Lung (tissue), 12 donors: Measurements from ENCODE around the gene SYNGR1. TPM values are rescaled to one million over a fixed set of nuclear protein-coding genes. Genes with fewer than 3 reads are reported as not detected.

ENCODE experiments used
- ATAC-seq: fragments of 200-7000 bp; cut with Tn5 transposase; one replicate; pipeline ENCODE4 v1.9.1; 2020; ENCODE audit warnings: moderate number of reproducible peaks; ENCODE audit not compliant: insufficient read depth, low FRiP score
- DNase-seq, 3 donors: peaks; one replicate each; pipeline ENCODE4 v3.0.0-alpha.2; 2013 to 2017
- H3K27ac ChIP-seq, 2 donors: one replicate each; pipeline ENCODE4 v1.5.1; 2013; ENCODE audit warnings: mild to moderate bottlenecking in 2 of 2, moderate library complexity in 2 of 2, control low read depth in 1 of 2, inconsistent platforms in 1 of 2, low read depth in 1 of 2, low read length in 1 of 2
- H3K27me3 ChIP-seq, 3 donors: one replicate each; pipeline ENCODE4 v1.5.1; 2013; ENCODE audit warnings: low read length in 2 of 3; ENCODE audit not compliant: control insufficient read depth in 3 of 3, insufficient read depth in 3 of 3
- H3K36me3 ChIP-seq, 4 donors: one replicate each; pipeline ENCODE4 v1.5.1; 2013; ENCODE audit warnings: low read length in 4 of 4, mild to moderate bottlenecking in 1 of 4, moderate library complexity in 1 of 4; ENCODE audit not compliant: control insufficient read depth in 4 of 4, insufficient read depth in 4 of 4
- H3K4me1 ChIP-seq, 5 donors: one replicate each; pipeline ENCODE4 v1.5.1; 2013; ENCODE audit warnings: low read length in 5 of 5, mild to moderate bottlenecking in 2 of 5, moderate library complexity in 1 of 5; ENCODE audit not compliant: control insufficient read depth in 5 of 5, insufficient read depth in 5 of 5
- H3K4me3 ChIP-seq: one replicate; pipeline ENCODE4 v1.5.1; 2013; ENCODE audit warnings: mild to moderate bottlenecking, control low read depth, moderate library complexity
- H3K9ac ChIP-seq, 2 donors: one replicate each; pipeline ENCODE4 v1.5.1; 2013; ENCODE audit warnings: low read length in 2 of 2, control low read depth in 1 of 2; ENCODE audit not compliant: insufficient read depth in 1 of 2
- H3K9me3 ChIP-seq, 4 donors: one replicate each; pipeline ENCODE4 v1.5.1; 2013; ENCODE audit warnings: low read length in 3 of 4, mild to moderate bottlenecking in 1 of 4, moderate library complexity in 1 of 4; ENCODE audit not compliant: control insufficient read depth in 4 of 4, insufficient read depth in 3 of 4
- WGBS, 2 donors: extraction: QIAGEN DNeasy Blood & Tissue Kit; methylation state at CpG; one replicate each; pipeline ENCODE4 v1.1.7; 2013; 5-methylcytosine and 5-hydroxymethylcytosine counted together
- polyA plus RNA-seq, 2 donors: library from polyadenylated mRNA; stranded (reverse); fragments of 200-250 nt; gene quantifications; one replicate each; pipeline ENCODE4 v1.2.1, GENCODE V29; 2013
- total RNA-seq, 2 donors: library from RNA; depleted of rRNA in 1 of 2; stranded (reverse); fragments of >200 nt in 1 of 2; gene quantifications; one replicate each; pipeline ENCODE4 v1.2.1, GENCODE V29; 2014 to 2021
- TF ChIP-seq, protein P1 (sequence below): IDR thresholded peaks from 2 replicates; pipeline ENCODE4 v1.5.1; 2012; ENCODE audit warnings: mild to moderate bottlenecking; ENCODE audit errors: control extremely low read depth, extremely low read depth
- donor health status: control.
- donor health status: control.
- donor health status: Bipolar disorder and iron deficiency.
- donor health status: healthy.
- donor health status: DM: yes; HTN: yes; CAD: no.

Gene SYNGR1
- total and polyA plus RNA-seq, 4 donors: 3.5 to 13.3 (median 5.5) TPM

DNA sequence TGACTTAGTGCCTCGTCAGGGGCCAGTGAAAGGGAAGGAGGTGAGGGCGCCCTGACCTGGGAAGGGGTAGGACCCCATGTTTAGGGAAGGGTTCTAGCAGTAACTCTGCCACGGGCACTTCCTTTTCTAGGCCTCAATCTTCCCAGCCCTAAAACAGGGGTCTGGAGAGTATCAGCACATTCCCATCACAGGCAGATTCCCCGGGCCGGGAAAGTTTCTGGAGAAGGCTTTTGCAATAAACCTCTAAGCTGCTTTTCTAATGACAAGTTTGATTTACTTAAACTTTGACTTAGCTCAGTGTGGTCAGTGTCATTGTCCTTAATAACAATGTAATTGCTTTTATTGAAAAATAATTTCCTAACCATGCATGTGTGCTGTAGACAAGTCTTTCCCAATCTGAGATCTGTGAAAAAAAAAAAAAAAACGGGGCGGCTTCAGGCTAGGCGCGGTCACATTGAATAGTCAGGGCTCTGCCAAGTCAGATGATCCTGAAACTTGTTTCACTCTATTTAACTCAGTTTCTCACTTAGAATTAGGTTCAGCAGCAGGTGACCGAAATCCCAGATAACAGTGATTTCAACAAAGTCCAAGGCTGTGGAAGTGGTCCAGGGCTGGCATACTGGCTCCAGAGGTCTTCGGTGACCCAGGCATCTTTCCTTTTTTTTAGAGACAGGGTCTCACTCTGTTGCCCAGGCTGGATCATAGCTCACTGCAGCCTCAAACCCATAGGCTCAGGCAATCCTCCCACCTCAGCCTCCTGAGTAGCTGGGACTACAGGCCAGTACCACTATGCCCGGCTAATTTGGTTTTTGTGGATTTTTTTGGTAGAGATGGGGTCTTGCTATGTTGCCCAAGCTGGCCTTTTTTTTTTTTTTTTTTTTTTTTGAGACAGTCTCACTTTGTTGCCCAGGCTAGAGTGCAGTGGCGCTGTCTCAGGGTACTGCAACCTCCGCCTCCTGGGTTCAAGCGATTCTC is 30.3 kb downstream of the SYNGR1 start:
- ATAC-seq (no peak), DNase-seq (no peak)
- no peak overlapping the region for H3K9ac ChIP-seq
- H3K4me1 ChIP-seq: no peaks in the 10 kb centered on the region
- WGBS, 2 donors: 87 to 92% methylated on average over 15 of the region's 15 CpGs
- H3K27ac ChIP-seq: no peak overlapping the region
- no peaks in the 10 kb centered on the region for H3K27me3 ChIP-seq
- H3K4me3 ChIP-seq: no peak overlapping the region
- peaks cover 0 to 6% (median under 1%) of the 10 kb centered on the region in 4 donors for H3K36me3 ChIP-seq
- no peaks in the 10 kb centered on the region for H3K9me3 ChIP-seq
- TF ChIP-seq, protein P1, sequence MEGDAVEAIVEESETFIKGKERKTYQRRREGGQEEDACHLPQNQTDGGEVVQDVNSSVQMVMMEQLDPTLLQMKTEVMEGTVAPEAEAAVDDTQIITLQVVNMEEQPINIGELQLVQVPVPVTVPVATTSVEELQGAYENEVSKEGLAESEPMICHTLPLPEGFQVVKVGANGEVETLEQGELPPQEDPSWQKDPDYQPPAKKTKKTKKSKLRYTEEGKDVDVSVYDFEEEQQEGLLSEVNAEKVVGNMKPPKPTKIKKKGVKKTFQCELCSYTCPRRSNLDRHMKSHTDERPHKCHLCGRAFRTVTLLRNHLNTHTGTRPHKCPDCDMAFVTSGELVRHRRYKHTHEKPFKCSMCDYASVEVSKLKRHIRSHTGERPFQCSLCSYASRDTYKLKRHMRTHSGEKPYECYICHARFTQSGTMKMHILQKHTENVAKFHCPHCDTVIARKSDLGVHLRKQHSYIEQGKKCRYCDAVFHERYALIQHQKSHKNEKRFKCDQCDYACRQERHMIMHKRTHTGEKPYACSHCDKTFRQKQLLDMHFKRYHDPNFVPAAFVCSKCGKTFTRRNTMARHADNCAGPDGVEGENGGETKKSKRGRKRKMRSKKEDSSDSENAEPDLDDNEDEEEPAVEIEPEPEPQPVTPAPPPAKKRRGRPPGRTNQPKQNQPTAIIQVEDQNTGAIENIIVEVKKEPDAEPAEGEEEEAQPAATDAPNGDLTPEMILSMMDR: no peak

DNA sequence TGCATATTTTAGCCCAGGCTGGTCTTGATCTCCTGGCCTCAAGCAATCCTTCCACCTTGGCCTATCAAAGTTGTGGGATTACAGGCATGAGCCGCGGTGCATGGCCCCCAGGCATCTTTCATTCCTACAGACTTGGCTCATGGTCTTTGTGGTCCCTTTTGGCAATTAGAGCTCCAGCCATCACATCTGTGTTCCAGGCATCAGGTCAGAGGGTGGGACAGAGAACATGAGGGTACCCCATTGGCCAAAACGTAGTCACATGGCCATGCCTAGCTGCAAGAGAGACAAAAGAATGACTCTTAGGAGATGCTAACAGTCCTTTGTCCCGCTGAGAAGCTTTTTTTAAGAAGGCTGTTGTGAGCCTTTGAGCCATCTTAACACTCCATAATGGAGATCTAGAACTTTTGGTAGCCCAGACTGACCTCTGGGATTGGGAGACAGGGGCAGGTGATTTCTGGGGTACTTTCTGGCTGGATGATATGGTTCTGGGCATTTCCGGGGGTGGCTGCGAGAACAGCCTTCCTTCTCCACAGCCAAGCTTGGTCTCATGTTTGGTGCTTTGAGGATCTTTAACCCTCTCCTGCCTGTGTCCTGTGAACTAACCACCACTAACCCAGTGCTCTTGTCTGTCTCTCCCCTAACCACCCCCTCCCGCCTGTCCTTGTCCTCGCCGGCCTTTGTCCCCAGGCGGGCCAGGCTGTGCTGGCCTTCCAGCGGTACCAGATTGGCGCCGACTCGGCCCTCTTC is 31.4 kb downstream of the SYNGR1 start:
- no peak overlapping the region for H3K4me3 ChIP-seq
- no peak overlapping the region for H3K27ac ChIP-seq
- peaks cover 0 to 6% (median under 1%) of the 10 kb centered on the region in 4 donors for H3K36me3 ChIP-seq
- no peak for DNase-seq
- WGBS, 2 donors: 86 to 94% methylated on average over 14 of the region's 14 CpGs
- H3K27me3 ChIP-seq: no peaks in the 10 kb centered on the region
- no peaks in the 10 kb centered on the region for H3K9me3 ChIP-seq
- H3K9ac ChIP-seq: no peak overlapping the region
- ATAC-seq: no peak
- no peaks in the 10 kb centered on the region for H3K4me1 ChIP-seq
- TF ChIP-seq, protein P1: no peak

DNA sequence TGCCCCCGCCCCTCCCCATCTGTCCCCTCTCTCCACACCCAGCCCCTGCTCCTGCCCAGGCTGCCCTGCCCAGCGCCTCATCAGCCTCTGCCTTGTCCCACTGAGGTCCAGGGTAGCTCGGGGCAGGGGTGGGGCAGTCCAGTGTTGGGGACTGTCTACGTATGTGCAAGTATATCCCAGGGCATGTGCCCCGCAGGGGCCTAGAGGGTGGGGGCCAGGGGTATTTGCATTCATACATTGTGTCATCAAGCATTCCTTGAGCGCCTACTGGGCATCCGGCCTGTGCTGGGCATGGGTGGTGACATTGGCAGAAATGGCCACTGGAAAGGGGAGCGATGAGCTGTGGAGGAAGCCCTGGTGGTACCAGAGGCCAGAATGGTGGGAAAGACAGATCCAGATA is 32.1 kb downstream of the SYNGR1 start:
- DNase-seq (no peak), ATAC-seq (no peak)
- H3K4me3 ChIP-seq: no peak overlapping the region
- no peaks in the 10 kb centered on the region for H3K27me3 ChIP-seq
- no peaks in the 10 kb centered on the region for H3K4me1 ChIP-seq
- H3K27ac ChIP-seq: no peak overlapping the region
- WGBS, 2 donors: 96 to 97% methylated on average over 8 of the region's 8 CpGs
- H3K9me3 ChIP-seq: no peaks in the 10 kb centered on the region
- TF ChIP-seq, protein P1: no peak
- peaks cover 0 to 6% (median under 1%) of the 10 kb centered on the region in 4 donors for H3K36me3 ChIP-seq
- H3K9ac ChIP-seq: no peak overlapping the region
